Uterus (tissue), 4 donors: ENCODE data around the gene SH3PXD2A. TPM values are rescaled to one million over a fixed set of nuclear protein-coding genes. Genes with fewer than 3 reads are reported as not detected.
"Not testable (repeated sequence)": the region's sequence is repeated elsewhere in the genome, so short reads cannot be mapped to it uniquely, and the experiment has no call there.

Experiments used
- DNase-seq, 2 donors: peaks; one replicate each; pipeline ENCODE4 v3.0.0-alpha.2; 2019 to 2020
- H3K27ac ChIP-seq, 2 donors: fragments of 200-600 bp; sonication (generic); 1 replicate in 1 of 2; 2 replicates in 1 of 2; pipeline ENCODE4 v1.5.1; 2016 to 2018
- H3K27me3 ChIP-seq, 2 donors: fragments of 200-600 bp; sonication (generic); one replicate each; pipeline ENCODE4 v1.5.1; 2018 to 2019; ENCODE audit warnings: control low read depth in 1 of 2
- H3K36me3 ChIP-seq, 2 donors: fragments of 200-600 bp; sonication (generic); one replicate each; pipeline ENCODE4 v1.5.1; 2019; ENCODE audit warnings: control low read depth in 1 of 2
- H3K4me1 ChIP-seq, 2 donors: fragments of 200-600 bp; sonication (generic); one replicate each; pipeline ENCODE4 v1.5.1; 2018 to 2019; ENCODE audit warnings: control low read depth in 1 of 2
- H3K4me3 ChIP-seq, 2 donors: fragments of 200-600 bp; sonication (generic); 1 replicate in 1 of 2; 2 replicates in 1 of 2; pipeline ENCODE4 v1.5.1; 2018 to 2019; ENCODE audit warnings: mild to moderate bottlenecking in 1 of 2
- H3K9me3 ChIP-seq, 2 donors: fragments of 200-600 bp; sonication (generic); one replicate each; pipeline ENCODE4 v1.5.1; 2019; ENCODE audit warnings: control low read depth in 1 of 2
- POLR2A ChIP-seq, 2 donors: fragments of 450-650 bp; IDR thresholded peaks; one replicate each; pipeline ENCODE4 v1.6.1; 2016; ENCODE audit warnings: antibody characterized with exemption in 2 of 2, mild to moderate bottlenecking in 1 of 2, moderate library complexity in 1 of 2
- intact Hi-C: fragments of 100-400 bp; cut with DNase I; formaldehyde crosslinking; loops from one replicate; pipeline ENCODE4 v1.15.1; 2023; ENCODE audit warnings: low total_unique reads
- total RNA-seq, 4 donors: library from RNA; depleted of rRNA in 3 of 4; stranded (reverse); fragments of >200 nt in 3 of 4; gene quantifications; one replicate each; pipeline versions ENCODE4 v1.1.0 to v1.2.4, GENCODE V29; 2014 to 2023
- TF ChIP-seq, protein P1 (sequence below), 4 experiments: fragments of 200-600 bp in 2 of 4; fragments of 450-650 bp in 2 of 4; sonication (generic) in 2 of 4; IDR thresholded peaks; one replicate each; pipeline ENCODE4 v1.5.1; 2016 to 2019; ENCODE audit warnings: antibody characterized with exemption in 4 of 4, mild to moderate bottlenecking in 2 of 4, moderate library complexity in 1 of 4
- donor health status: DM: yes; HTN: yes; CAD: no.

SH3PXD2A gene
- total RNA-seq, 4 donors from 2014 or later: 12.6 to 117 (median 46.6) TPM

DNA sequence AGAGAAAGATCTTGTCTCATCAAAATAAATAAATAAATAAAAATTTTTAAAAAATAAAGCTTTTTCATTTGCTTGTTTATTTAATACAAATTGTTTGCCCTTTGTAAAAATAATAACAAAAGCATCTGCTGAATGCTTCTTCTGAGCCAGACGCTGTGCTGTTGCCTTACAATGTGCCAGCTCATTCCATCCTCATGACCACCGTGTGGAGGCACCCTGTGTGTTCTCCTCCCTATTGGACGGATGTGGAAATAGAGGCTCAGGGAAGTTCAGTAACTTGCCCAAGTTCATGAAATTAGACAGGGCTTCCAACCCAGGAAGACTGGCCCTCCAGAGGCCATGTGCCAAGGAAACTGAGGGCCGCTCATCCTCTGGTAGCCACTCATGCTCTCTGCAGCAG, 120.6 kb downstream of the SH3PXD2A start:
- intact Hi-C loops: no loop called here
- H3K36me3 ChIP-seq: no peaks in the 10 kb centered on the region
- no peak overlapping the region for H3K27ac ChIP-seq
- TF ChIP-seq, protein P1, sequence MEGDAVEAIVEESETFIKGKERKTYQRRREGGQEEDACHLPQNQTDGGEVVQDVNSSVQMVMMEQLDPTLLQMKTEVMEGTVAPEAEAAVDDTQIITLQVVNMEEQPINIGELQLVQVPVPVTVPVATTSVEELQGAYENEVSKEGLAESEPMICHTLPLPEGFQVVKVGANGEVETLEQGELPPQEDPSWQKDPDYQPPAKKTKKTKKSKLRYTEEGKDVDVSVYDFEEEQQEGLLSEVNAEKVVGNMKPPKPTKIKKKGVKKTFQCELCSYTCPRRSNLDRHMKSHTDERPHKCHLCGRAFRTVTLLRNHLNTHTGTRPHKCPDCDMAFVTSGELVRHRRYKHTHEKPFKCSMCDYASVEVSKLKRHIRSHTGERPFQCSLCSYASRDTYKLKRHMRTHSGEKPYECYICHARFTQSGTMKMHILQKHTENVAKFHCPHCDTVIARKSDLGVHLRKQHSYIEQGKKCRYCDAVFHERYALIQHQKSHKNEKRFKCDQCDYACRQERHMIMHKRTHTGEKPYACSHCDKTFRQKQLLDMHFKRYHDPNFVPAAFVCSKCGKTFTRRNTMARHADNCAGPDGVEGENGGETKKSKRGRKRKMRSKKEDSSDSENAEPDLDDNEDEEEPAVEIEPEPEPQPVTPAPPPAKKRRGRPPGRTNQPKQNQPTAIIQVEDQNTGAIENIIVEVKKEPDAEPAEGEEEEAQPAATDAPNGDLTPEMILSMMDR (IDR thresholded peaks at IDR 0.05): no peak
- no peaks in the 10 kb centered on the region for H3K27me3 ChIP-seq
- H3K4me3 ChIP-seq: no peak overlapping the region
- H3K4me1 ChIP-seq: no peaks in the 10 kb centered on the region
- DNase-seq: no peak
- no peaks in the 10 kb centered on the region for H3K9me3 ChIP-seq

DNA sequence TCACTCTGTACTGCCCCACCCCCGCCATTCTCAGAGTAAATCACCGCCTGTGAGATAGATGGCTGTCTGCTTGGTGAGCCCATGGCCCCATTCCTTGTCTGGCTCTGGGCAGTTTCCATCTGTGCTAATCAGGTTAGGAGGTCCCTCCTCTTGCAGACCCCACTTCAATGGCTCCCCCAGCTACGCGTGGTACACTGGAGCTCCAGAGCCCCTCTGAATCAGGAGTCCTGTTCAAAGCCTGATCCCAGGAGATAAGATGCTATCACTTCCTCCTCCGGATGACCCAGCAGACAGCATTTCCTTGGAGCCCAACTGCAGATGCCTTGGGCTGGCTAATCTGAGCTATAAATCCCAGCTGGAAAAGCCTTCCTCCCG, 122.3 kb downstream of the SH3PXD2A start:
- no peaks in the 10 kb centered on the region for H3K36me3 ChIP-seq
- no peak overlapping the region for H3K4me3 ChIP-seq
- intact Hi-C loops: no loop called here
- TF ChIP-seq POLR2A (IDR thresholded peaks at IDR 0.05): no peak
- TF ChIP-seq, protein P1 (IDR thresholded peaks at IDR 0.05): no peak
- no peaks in the 10 kb centered on the region for H3K27me3 ChIP-seq
- no peaks in the 10 kb centered on the region for H3K4me1 ChIP-seq
- H3K27ac ChIP-seq: no peak overlapping the region
- DNase-seq: no peak
- no peaks in the 10 kb centered on the region for H3K9me3 ChIP-seq

DNA sequence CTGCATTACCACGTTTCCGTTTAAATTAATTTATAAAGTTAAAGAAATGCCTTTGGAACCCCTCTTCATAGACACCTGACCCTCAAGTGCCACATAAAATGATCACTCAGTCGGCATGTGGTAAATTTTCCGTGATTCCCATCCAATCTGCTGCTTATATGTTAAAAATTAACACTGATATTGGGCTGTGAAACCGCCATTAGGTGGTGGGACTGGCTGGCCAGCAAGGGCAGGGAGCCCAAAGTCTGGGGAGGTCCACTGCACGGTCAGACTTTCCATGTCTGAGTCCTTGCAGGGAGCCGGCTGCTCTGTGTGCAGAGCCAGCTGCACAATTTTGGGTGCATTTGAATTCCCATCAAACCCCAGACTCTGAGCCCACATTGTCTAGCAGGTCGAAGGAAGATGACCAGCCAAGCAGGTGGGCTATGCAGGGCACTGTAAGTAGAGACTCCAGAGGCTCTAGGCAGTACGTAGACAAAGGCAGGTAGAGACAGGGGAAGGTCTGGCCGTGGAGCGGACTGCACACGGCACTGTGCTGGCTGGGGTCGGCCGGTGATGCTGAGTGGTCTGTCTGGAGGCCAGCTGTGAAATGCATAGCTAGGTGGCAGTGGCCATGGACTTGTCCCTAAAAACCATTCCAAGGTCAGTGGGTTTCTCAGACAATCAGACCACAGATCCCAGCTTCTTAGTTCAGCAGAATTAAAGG, 122.9 kb downstream of the SH3PXD2A start:
- DNase-seq: no peak
- H3K4me3 ChIP-seq: no peak overlapping the region
- H3K27ac ChIP-seq: no peak overlapping the region
- H3K36me3 ChIP-seq: no peaks in the 10 kb centered on the region
- no peak for TF ChIP-seq POLR2A (IDR thresholded peaks at IDR 0.05)
- TF ChIP-seq, protein P1 (IDR thresholded peaks at IDR 0.05): no peak
- no peaks in the 10 kb centered on the region for H3K27me3 ChIP-seq
- H3K9me3 ChIP-seq: no peaks in the 10 kb centered on the region
- H3K4me1 ChIP-seq: no peaks in the 10 kb centered on the region
- intact Hi-C loops: no loop called here

DNA sequence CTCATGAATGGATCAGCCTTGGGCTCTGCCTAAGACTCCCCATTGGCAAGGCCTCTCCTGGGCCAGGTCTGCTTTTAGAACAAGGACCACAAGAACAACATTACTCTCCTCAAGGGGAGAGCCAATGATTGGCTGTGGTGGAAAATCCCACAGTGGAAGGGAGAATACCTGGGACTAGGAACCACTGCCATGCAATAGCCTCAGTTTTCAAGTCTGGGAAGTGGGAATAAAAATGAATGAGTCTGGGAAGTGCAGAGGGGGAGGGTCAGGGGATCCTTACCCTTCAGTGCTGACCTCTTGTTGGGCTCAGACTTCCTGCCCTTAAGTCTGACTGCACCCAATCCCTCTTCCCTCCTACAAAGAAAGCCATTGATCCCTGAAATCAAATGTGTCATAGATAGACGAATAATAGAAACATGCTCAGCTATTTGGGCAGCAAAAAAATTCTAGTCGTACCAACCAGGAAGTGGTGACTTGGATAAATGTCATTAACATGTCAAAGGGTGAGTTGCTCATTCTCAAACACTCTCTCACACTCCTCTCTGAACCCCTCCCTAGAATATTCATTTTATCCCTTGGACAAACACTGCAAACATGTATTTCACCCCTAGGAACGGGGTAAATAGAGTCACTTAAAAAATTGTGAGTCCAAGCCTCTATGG, 123.6 kb downstream of the SH3PXD2A start:
- Histone ChIP-seq H3K27ac (no peak overlapping the region), H3K4me1 (no peaks in the 10 kb centered on the region), H3K4me3 (no peak overlapping the region), H3K9me3 (no peaks in the 10 kb centered on the region), H3K27me3 (no peaks in the 10 kb centered on the region), H3K36me3 (no peaks in the 10 kb centered on the region)
- intact Hi-C loops: no loop called here
- DNase-seq: no peak
- TF ChIP-seq, protein P1 (IDR thresholded peaks at IDR 0.05): no peak
- no peak for TF ChIP-seq POLR2A (IDR thresholded peaks at IDR 0.05)

DNA sequence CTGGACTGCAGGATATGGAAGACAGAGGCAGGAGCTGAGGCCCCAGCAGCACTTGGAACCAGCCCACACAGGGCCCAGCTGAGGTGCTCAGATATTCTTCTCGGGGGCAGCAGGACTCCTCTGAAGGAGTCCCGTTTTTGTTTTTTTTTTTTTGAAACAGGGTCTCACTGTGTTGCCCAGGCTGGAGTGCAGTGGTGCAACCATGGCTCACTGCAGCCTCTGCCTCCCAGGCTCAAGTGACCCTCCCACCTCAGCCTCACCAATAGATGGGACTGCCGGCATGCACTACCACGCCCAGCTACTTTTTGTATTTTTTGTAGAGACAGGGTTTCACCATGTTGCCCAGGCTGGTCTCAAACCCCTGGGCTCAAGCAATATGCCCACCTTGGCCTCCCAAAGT, 124.3 kb downstream of the SH3PXD2A start:
- intact Hi-C loops, H3K27me3 ChIP-seq, H3K36me3 ChIP-seq, H3K9me3 ChIP-seq, H3K4me3 ChIP-seq, H3K4me1 ChIP-seq, H3K27ac ChIP-seq, DNase-seq: not testable (repeated sequence)
